GM12892 (cell line): ENCODE measurements around the gene SLC10A3.

Experiments used
- POLR2AphosphoS5 ChIP-seq: IDR thresholded peaks from 2 replicates; pipeline ENCODE4 v1.6.1; 2011; ENCODE audit warnings: low read depth, low read length, control low read depth
- TAF1 ChIP-seq: IDR thresholded peaks from 2 replicates; pipeline ENCODE4 v1.6.1; 2011; ENCODE audit warnings: low read depth, mild to moderate bottlenecking, control low read depth, low read length, borderline replicate concordance

- TF ChIP-seq TAF1 (no peak), POLR2AphosphoS5 (no peak)
These were observed 45.6 kb downstream of the SLC10A3 start for GRCh38 chrX:154444755-154445246.
